GM21390 (cell line): ENCODE results near the gene PTPRH.
"Not testable (repeated sequence)": the region's sequence is repeated elsewhere in the genome, so short reads cannot be mapped to it uniquely, and the experiment has no call there.

Experiments
- ATAC-seq: cut with Tn5 transposase; IDR thresholded peaks from one replicate; pipeline ENCODE4 v1.9.1; 2021; ENCODE audit not compliant: unreplicated experiment

The PTPRH gene

GRCh38 chr19:55161571-55162322 lies 47.6 kb downstream of the PTPRH start:
- ATAC-seq, result no peak

GRCh38 chr19:55160986-55161365 lies 48.3 kb downstream of the PTPRH start:
- no peak for ATAC-seq

DNA sequence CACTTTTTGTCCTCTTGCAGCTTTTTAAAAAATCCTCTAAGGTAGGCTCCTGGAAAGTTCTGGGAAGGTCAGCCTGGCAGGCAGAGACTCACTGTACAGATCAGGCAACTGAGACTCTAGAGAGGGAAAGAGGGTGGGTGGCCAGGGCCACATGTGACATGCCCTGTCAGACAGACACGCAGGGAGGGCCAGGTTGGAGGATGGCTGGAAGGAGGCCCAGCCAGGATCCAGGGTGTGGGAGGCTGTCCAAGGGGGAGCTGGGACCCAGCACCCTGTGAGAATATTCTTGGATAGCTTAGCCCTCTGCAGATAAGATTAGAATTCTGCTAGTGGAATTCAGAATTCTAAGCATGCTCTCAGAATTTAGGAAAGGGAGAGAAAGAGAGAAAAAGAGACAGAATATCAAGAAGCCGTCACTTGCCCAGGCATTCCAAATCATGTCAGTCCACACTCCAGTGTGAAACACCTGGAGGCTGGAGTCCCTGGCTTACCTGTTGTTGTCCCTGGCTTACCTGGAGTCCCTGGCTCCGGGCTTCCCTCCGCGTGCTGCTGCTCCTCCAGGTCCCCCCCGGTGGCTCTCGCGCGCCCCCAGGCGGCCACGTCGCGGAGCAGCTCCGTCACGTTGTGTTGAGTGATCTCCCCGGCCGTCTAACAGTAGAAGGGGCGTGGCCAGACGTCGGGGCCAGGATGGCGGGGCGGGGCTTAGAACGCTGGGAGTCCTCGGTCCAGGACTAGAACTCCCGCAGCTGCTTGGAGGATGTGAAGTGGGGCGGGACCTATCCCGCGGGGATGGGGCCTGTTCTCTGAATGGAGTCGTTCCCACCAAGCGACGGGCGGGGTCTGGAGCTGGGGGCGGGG lies 48.9 kb downstream of the PTPRH start:
- peak; percentile 66 for ATAC-seq

DNA sequence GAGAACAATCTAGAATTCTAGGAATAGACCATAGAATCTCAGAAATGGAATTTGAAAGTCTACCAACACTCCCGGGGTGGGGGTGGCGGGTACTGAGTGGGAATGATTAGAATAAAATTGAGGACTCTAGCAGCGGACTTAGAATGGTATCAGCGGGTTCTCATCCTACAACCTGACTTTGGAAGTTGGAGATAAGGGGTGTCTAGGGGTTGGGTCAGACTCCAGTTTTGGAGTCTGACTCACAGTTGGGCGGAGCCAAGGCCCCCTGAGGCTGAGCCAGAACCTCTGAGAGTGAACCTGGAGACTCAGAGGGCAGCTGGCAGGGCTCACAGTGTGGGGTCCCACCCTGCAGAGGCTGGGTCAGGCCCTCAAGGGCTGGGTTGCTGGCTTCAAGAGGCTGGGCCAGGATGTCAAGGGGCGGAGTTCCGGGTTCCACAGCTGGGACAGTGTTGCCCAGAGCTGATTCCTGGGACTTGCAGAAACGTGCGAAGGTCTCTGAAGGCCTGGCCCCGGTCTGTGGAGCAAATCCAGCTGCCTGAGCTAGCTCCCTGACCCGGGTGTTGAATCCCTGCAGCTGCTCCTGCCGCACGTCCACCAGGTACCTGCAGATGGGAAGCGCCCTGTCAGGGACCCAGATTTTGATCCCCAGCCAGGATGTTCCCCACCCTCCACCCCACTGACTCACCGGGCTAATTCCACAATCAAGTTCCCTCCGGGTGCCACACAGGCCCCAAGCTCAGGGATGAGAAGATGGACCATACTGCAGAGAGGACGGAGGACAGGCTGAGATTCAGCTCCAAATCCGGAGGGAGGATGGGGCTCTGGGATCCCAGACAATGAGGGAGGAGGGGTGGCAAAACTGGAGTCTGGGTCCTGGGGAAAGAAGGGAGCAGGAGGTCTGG lies 50.2 kb downstream of the PTPRH start:
- no peak for ATAC-seq

DNA sequence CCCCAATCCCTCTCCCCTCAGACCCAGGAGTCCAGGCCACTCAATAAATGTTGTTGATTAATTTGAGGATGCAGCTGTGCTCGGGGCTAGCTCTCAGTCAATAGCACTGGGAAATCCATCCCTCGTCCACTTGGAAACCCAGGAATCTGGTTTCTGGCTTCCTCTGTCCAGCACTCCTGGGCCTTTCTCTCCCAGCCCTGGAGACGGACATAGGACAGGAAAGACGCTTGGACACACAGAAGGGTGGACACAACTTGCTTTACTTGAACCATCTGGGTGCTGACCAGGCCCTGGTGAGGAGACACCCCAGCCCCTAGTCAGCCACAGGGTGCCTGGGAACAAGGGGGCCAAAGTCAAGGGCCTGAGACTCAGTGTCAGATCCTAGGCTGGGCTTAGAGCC lies 50.9 kb downstream of the PTPRH start:
- no peak for ATAC-seq

- no peak for ATAC-seq
These were observed 52.0 kb downstream of the PTPRH start, which contains the start of gene TNNI3 for GRCh38 chr19:55157064-55157908. TSS of gene TNNI3 (minus strand) at chr19:55157732. CDS start at chr19:55157589, 143 bp downstream.

DNA sequence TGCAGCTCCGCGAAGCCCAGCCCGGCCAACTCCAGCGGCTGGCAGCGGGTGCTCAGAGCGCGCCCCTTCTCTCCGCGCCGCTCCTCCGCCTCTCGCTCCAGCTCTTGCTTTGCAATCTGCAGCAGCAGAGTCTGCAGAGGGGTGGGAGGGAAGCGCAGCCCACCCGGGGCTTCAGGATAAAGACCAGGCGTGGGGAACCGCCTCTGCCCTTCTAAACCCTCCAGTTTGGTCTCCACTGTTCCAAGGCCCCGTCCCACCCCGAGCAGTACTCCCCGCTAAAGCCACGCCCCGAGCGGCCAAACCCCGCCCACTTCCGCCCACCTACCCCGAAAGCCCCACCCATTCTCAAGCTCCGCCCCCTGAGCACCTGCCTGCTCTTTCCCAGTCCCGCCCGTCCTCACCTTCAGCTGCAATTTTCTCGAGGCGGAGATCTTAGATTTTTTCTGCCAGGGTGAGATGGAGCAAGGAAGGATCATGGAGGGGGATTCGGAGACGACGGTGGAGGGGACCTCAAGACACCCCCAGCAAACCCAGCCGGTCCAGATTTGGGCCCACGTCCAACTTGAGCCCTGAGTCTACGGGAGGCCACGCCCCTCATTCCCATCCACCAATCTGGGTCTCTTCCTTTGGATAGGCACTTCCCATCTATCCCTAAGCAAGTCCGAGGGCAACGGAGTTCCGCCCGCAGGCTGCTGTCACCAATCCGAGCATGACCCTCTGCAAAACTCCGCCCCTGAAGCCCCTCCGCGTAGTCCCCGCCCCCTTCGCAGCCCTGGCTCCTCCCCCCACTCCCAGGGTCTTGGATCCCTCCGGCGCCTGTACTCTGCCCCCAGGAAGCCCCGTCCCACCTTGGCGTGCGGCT lies 52.9 kb downstream of the PTPRH start:
- ATAC-seq, result no peak

DNA sequence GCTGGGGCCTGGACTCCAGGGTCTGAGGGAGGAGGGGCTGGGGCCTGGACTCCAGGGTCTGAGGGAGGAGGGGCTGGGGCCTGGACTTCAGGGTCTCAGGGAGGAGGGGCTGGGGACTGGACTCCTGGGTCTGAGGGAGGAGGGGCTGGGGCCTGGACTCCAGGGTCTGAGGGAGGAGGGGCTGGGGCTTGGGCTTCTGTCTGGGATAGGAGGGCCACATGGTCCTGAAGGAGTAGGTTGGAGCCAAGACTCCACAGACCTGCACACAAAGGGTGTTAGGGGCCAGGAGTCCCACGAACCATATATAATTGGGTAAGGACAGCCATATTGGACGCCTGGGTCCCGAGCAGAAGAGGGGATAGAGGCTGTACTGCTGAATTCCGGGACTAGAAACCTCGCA lies 53.5 kb downstream of the PTPRH start:
- ATAC-seq, result not testable (repeated sequence)

- ATAC-seq, result no peak
These were observed 55.5 kb downstream of the PTPRH start for GRCh38 chr19:55153652-55154264.

GRCh38 chr19:55152017-55152416 lies 57.3 kb downstream of the PTPRH start:
- no peak for ATAC-seq

- no peak for ATAC-seq
These were observed 60.0 kb downstream of the PTPRH start, which contains the start of gene TNNT1 for GRCh38 chr19:55149078-55150003. TSS of gene TNNT1 (minus strand) at chr19:55149206. CDS start at chr19:55147157, 2,049 bp downstream.

GRCh38 chr19:55147545-55148251 lies 61.6 kb downstream of the PTPRH start:
- no peak for ATAC-seq

DNA sequence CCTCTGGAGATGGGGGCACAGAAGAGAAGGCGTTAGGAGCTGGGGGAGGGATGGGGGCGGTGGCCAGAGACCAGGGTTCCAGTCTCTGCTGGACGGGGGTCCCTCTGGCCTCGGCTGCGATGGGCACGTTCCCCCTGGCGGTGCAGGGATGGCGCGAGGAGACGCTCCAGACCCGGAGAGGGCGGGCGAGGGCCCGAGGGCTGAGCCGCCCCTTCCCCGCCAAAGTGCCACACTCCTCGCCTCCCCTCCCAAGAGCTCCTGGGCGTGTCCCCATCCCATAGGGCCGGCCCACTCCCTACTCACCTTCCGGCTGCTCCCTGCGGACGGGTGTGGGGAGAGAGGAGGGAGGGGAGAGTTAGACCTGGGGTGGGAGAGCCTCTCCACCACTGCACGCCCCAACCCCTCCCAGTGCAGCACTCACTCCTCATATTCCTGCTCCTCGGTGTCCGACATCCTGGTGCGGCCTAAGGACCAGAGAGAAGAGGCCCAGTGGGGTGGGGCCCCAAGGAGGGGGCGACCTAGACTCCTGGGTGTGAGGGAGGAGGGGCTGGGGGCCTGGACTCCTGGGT lies 62.5 kb downstream of the PTPRH start:
- no peak for ATAC-seq

- ATAC-seq, result no peak
These were observed 63.1 kb downstream of the PTPRH start for GRCh38 chr19:55146078-55146704.

GRCh38 chr19:55145232-55145631 lies 64.1 kb downstream of the PTPRH start:
- no peak for ATAC-seq

DNA sequence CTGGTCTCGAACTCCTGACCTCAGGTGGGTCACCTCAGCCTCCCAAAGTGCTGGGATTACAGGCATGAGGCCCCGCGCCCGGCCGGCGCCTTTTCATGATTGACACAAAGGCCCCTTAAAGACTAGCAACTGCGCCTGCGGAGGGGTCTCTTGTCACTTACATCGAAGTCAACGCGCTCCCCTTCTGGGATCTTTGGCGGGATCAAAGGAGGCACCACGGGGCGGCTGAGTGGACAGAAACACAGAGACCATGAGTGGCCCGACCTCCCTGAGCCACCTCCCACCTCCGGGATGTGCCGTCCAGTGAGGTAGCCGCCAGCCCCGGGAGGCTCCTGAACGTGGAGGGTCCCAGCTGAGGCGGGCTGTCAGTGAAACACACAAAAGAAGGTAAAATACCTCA lies 67.6 kb downstream of the PTPRH start:
- ATAC-seq, result no peak
